ENCODE data around the gene KNOP1. TPM values are rescaled to one million over a fixed set of nuclear protein-coding genes. Genes with fewer than 3 reads are reported as not detected.

Gene KNOP1
- total and polyA plus RNA-seq, 2 of the 13 experiments (the other 11 are each of a cell fraction or from before 2014, with no cell fraction given) = 21.2 to 57.5 TPM

DNA sequence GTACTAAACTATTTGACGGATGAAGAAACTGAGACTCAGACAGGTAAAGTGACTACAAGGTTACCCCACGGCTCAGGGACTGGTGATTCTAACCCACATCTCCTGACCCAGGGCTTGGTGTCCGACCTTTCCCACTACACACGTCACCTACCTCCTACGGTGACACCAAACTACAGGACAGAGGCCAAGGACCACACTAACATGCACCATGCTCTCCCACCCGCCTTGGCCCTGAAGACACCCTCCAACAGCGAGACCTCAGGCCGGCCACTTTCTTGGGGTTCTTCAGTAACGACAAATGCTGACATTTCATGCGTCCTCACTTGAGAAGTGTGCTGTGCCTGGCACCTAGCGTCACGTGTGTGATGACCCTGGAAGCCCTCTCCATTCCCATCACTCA is 6.4 kb downstream of the KNOP1 start (continued):
- TF ChIP-seq, protein P1, sequence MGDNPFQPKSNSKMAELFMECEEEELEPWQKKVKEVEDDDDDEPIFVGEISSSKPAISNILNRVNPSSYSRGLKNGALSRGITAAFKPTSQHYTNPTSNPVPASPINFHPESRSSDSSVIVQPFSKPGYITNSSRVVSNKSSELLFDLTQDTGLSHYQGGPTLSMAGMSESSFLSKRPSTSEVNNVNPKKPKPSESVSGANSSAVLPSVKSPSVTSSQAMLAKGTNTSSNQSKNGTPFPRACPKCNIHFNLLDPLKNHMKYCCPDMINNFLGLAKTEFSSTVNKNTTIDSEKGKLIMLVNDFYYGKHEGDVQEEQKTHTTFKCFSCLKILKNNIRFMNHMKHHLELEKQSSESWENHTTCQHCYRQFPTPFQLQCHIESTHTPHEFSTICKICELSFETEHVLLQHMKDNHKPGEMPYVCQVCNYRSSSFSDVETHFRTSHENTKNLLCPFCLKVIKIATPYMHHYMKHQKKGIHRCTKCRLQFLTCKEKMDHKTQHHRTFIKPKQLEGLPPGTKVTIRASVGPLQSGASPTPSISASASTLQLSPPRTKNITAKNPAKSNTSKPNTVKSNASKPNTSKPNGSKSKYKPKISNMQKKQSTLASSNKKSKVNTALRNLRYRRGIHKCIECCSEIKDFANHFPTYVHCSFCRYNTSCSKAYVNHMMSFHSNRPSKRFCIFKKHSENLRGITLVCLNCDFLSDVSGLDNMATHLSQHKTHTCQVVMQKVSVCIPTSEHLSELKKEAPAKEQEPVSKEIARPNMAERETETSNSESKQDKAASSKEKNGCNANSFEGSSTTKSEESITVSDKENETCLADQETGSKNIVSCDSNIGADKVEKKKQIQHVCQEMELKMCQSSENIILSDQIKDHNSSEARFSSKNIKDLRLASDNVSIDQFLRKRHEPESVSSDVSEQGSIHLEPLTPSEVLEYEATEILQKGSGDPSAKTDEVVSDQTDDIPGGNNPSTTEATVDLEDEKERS (CRISPR knock-in tag; IDR thresholded peaks at IDR 0.05) = no peak
- TF ChIP-seq NFKBIZ (CRISPR knock-in tag; IDR thresholded peaks at IDR 0.05) = no peak
- TF ChIP-seq PHF8 (CRISPR knock-in tag; IDR thresholded peaks at IDR 0.05) = no peak
- TF ChIP-seq, protein P2, sequence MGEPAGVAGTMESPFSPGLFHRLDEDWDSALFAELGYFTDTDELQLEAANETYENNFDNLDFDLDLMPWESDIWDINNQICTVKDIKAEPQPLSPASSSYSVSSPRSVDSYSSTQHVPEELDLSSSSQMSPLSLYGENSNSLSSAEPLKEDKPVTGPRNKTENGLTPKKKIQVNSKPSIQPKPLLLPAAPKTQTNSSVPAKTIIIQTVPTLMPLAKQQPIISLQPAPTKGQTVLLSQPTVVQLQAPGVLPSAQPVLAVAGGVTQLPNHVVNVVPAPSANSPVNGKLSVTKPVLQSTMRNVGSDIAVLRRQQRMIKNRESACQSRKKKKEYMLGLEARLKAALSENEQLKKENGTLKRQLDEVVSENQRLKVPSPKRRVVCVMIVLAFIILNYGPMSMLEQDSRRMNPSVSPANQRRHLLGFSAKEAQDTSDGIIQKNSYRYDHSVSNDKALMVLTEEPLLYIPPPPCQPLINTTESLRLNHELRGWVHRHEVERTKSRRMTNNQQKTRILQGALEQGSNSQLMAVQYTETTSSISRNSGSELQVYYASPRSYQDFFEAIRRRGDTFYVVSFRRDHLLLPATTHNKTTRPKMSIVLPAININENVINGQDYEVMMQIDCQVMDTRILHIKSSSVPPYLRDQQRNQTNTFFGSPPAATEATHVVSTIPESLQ (CRISPR knock-in tag; conservative IDR thresholded peaks at IDR 0.05) = no peak

- H3K27ac ChIP-seq (ENCODE audit: extremely low read length, insufficient read depth, low read length) = peak overlapping the region; percentile 47
- H4K20me1 ChIP-seq (ENCODE audit: insufficient read depth, low read length) = peaks cover 4% of the 10 kb centered on the region
- peaks cover 45 to 59% of the 10 kb centered on the region in 2 experiments for H3K36me3 ChIP-seq (replicated peaks in 1 of 2; ENCODE audit: control insufficient read depth in 1 of 2, insufficient read depth in 2 of 2, low read length in 2 of 2)
- H3K9ac ChIP-seq (ENCODE audit: insufficient read depth, low read depth, low read length) = 0 out of 2 replicates have a peak overlapping the region, but pooled peaks have one; percentile 13
- H3K4me2 ChIP-seq (ENCODE audit: low read depth, low read length) = peak overlapping the region; percentile 51
- peak; percentile 63 for FAIRE-seq
- ChIA-PET CTCF (ENCODE audit: low intra/inter-chr PET ratio, low total read pairs) (no interaction called here), POLR2A (interaction anchor here (1.5 kb wide), 1 partner anchor 22 kb away, joined by 3 read pairs; no protein-coding TSS in a partner anchor)
- H3K9me3 ChIP-seq (ENCODE audit: low read length) = no peaks in the 10 kb centered on the region
- H3K4me3 ChIP-seq (replicated peaks in 1 of 3; ENCODE audit: insufficient read depth in 1 of 3, low read depth in 2 of 3, low read length in 3 of 3) = no peak overlapping the region
- H3K4me1 ChIP-seq (ENCODE audit: insufficient read depth, low read length) = peaks cover 29% of the 10 kb centered on the region
- ATAC-seq = peak; percentile 74
- H3K27me3 ChIP-seq (ENCODE audit: control insufficient read depth in 1 of 2, insufficient read depth in 2 of 2, low read length in 2 of 2) = no peaks in the 10 kb centered on the region
- intact Hi-C loops (cut with micrococcal nuclease; ENCODE audit: unreplicated experiment) (no loop called here), in situ Hi-C loops (cut with HindIII; ENCODE audit: extremely low pct_ligation_motif_present, low pct_unique_long_range_greater_than_20kb) (no loop called here)
- H2AFZ ChIP-seq (ENCODE audit: low read length) = no peak overlapping the region
- BruUV-seq (replicated peaks) = no TSS peak
- DNase-seq (ENCODE audit: low spot score) = no peak
- H3K79me2 ChIP-seq (ENCODE audit: insufficient read depth, low read length) = peaks cover 12% of the 10 kb centered on the region
- WGBS (ENCODE audit: low lambda C conversion rate) = 73% methylated on average over 9 of the region's 13 CpGs
- TF ChIP-seq DDIT3 (CRISPR knock-in tag; IDR thresholded peaks at IDR 0.05) (no peak), MXI1 (IDR thresholded peaks at IDR 0.05; ENCODE audit: borderline replicate concordance, low read depth, low read length) (peak; percentile 13; the same call in 1 of the 3 replicates), GTF2F1 (IDR thresholded peaks at IDR 0.05; ENCODE audit: low read length) (no peak), PATZ1 (CRISPR knock-in tag; IDR thresholded peaks at IDR 0.05) (peak; percentile 49; the same call in 1 of the 2 replicates), ETV6 (CRISPR knock-in tag; conservative IDR thresholded peaks at IDR 0.05) (no peak)
- TF ChIP-seq, protein P3, sequence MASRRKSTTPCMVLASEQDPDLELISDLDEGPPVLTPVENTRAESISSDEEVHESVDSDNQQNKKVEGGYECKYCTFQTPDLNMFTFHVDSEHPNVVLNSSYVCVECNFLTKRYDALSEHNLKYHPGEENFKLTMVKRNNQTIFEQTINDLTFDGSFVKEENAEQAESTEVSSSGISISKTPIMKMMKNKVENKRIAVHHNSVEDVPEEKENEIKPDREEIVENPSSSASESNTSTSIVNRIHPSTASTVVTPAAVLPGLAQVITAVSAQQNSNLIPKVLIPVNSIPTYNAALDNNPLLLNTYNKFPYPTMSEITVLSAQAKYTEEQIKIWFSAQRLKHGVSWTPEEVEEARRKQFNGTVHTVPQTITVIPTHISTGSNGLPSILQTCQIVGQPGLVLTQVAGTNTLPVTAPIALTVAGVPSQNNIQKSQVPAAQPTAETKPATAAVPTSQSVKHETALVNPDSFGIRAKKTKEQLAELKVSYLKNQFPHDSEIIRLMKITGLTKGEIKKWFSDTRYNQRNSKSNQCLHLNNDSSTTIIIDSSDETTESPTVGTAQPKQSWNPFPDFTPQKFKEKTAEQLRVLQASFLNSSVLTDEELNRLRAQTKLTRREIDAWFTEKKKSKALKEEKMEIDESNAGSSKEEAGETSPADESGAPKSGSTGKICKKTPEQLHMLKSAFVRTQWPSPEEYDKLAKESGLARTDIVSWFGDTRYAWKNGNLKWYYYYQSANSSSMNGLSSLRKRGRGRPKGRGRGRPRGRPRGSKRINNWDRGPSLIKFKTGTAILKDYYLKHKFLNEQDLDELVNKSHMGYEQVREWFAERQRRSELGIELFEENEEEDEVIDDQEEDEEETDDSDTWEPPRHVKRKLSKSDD (CRISPR knock-in tag; IDR thresholded peaks at IDR 0.05; ENCODE audit: low read depth) = peak; percentile 29; the same call in 1 of the 2 replicates
Measured at GRCh38 chr16:19710991-19711545, 7.0 kb downstream of the KNOP1 start.

Measured in HepG2 (cell line).